ENCODE results near the gene DAAM1. TPM values are rescaled to one million over a fixed set of nuclear protein-coding genes. Genes with fewer than 3 reads are reported as not detected.

Gene DAAM1
- total RNA-seq, 1 donor from 2014 or later = 64.3 TPM

DNA sequence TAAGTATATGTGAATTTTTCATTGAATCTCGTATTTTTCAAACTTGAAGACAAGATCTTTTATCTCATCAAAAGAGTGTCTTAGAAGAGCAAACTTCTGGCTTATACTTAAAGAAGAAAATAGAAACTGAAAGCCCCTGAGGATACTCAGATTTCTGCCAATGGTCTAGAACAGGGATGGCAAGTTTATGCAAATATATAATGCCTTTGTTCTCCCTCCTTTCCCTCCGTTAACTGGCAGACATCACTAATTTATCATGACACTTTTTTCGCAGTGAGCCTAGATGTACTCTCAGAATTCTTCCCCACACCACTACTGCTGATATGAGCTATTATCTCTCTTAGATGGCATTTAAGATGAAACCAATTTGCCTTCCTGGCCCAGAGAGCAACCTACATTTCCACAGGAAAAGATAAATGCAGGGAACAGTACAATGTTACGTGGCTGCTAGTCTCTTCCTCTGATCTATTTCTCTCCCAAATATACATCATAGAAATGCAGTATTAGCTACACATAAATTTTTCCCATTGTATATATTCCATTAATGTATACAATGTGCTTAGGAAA lies 40.0 kb upstream of the DAAM1 start:
- Mint-ChIP-seq H3K4me1 (ENCODE audit: unreplicated experiment) (peaks cover 24% of the 10 kb centered on the region), H3K4me3 (no peak overlapping the region), H3K36me3 (no peaks in the 10 kb centered on the region), H3K27ac (no peak overlapping the region), H3K9me3 (no peaks in the 10 kb centered on the region), H3K27me3 (peaks cover 21% of the 10 kb centered on the region)
- DNase-seq (ENCODE audit: extremely low spot score, unreplicated experiment) = no peak
- no peak for TF ChIP-seq CTCF (conservative IDR thresholded peaks at IDR 0.05)

- DNase-seq (ENCODE audit: extremely low spot score, unreplicated experiment) = no peak
- TF ChIP-seq CTCF (conservative IDR thresholded peaks at IDR 0.05) = no peak
- Mint-ChIP-seq H3K27me3 (peaks cover 21% of the 10 kb centered on the region), H3K27ac (no peak overlapping the region), H3K36me3 (no peaks in the 10 kb centered on the region), H3K4me1 (ENCODE audit: unreplicated experiment) (peaks cover 21% of the 10 kb centered on the region), H3K9me3 (no peaks in the 10 kb centered on the region), H3K4me3 (no peak overlapping the region)
Measured at GRCh38 chr14:59150990-59151389, 37.5 kb upstream of the DAAM1 start.

DNA sequence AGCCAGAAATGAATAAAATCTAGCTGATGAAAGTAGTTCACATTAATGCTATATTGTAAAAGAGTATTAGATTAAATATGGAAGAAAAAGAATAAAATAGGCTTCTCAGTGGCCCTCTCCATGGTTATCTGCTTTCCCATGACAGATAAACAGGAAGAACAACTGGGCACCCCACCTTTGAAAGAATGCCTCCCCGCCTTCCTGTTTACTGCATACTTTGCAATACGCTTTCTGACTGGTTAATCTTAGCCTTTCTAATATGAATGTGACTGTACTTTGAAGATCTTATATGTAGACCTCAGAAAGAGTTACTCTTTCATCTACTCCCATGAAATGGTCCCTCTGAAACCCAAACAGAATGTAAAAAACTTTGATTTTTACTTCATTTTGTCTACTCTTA lies 34.1 kb upstream of the DAAM1 start:
- peaks cover 11% of the 10 kb centered on the region for H3K27me3 Mint-ChIP-seq
- DNase-seq (ENCODE audit: extremely low spot score, unreplicated experiment) = no peak
- H3K4me1 Mint-ChIP-seq (ENCODE audit: unreplicated experiment) = peaks cover 18% of the 10 kb centered on the region
- TF ChIP-seq CTCF (conservative IDR thresholded peaks at IDR 0.05) = no peak
- no peak overlapping the region for H3K4me3 Mint-ChIP-seq
- H3K9me3 Mint-ChIP-seq = no peaks in the 10 kb centered on the region
- H3K27ac Mint-ChIP-seq = no peak overlapping the region
- no peaks in the 10 kb centered on the region for H3K36me3 Mint-ChIP-seq

DNA sequence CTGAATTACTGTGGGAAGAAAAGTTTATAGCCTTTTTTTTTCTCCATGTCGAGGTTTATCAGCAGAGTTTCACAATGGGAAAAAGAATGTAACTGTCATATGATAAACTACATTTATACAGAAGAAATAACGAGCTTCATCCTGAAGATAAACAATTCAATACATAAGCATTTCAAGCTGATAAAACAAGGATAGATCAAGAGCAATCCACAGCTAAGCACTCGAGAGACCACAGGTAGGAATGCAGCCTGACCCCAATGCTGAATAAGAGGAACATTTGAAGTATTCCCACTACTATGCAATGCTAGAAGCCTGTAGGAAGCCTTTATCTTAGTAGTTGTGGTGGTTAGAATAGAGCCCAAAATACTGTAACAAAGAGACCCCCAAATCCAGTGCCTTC lies 32.6 kb upstream of the DAAM1 start:
- Mint-ChIP-seq H3K9me3 (no peaks in the 10 kb centered on the region), H3K27me3 (peaks cover under 1% of the 10 kb centered on the region), H3K4me3 (no peak overlapping the region), H3K36me3 (no peaks in the 10 kb centered on the region), H3K27ac (no peak overlapping the region), H3K4me1 (ENCODE audit: unreplicated experiment) (peaks cover 26% of the 10 kb centered on the region)
- no peak for TF ChIP-seq CTCF (conservative IDR thresholded peaks at IDR 0.05)
- no peak for DNase-seq (ENCODE audit: extremely low spot score, unreplicated experiment)

DNA sequence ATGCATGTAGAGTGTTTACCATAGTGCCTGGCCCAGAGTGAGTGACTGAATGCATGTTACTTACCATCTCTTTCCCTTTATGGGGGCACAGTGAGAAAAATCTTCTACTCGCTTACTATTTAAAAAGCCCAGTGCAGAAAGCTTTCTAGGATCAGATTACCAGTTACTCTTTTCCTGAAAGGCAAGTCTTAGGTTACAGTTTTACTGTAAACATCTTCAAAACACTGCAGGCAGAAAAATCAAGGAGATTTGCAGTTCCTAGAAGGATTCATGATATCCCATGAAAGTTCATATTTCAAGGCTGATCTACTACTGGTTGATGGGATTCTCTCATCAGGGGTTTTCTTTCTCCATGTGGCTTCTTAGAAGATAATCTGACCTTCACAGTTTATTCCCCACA lies 29.3 kb upstream of the DAAM1 start:
- no peak for DNase-seq (ENCODE audit: extremely low spot score, unreplicated experiment)

More for the DNA sequence above, 29.3 kb upstream of the DAAM1 start:
- Mint-ChIP-seq H3K27ac (no peak overlapping the region), H3K9me3 (no peaks in the 10 kb centered on the region), H3K36me3 (no peaks in the 10 kb centered on the region), H3K4me1 (ENCODE audit: unreplicated experiment) (peaks cover 42% of the 10 kb centered on the region), H3K27me3 (peaks cover under 1% of the 10 kb centered on the region), H3K4me3 (no peak overlapping the region)
- TF ChIP-seq CTCF (conservative IDR thresholded peaks at IDR 0.05) = no peak
